Ectodermal cell (in vitro differentiated cells): ENCODE data around the gene COX10.
"Not testable (repeated sequence)": the region's sequence is repeated elsewhere in the genome, so short reads cannot be mapped to it uniquely, and the experiment has no call there.

ENCODE experiments used
- H3K27ac ChIP-seq: 2 replicates; pipeline ENCODE4 v1.7.0; 2013; ENCODE audit warnings: mild to moderate bottlenecking, low read depth, low read length; ENCODE audit not compliant: insufficient read depth, poor library complexity, severe bottlenecking
- H3K27me3 ChIP-seq: 2 replicates; pipeline ENCODE4 v1.7.0; 2013; ENCODE audit warnings: mild to moderate bottlenecking, low read length; ENCODE audit not compliant: insufficient read depth, control insufficient read depth, poor library complexity, severe bottlenecking
- H3K36me3 ChIP-seq: one replicate; pipeline ENCODE4 v1.7.0; 2013; ENCODE audit warnings: low read length; ENCODE audit not compliant: control insufficient read depth, insufficient read depth
- H3K4me1 ChIP-seq: one replicate; pipeline ENCODE4 v1.7.0; 2013; ENCODE audit warnings: low read length; ENCODE audit not compliant: control insufficient read depth, insufficient read depth
- H3K4me3 ChIP-seq: 2 replicates; pipeline ENCODE4 v1.7.0; 2013; ENCODE audit warnings: low read depth, low read length, control low read depth; ENCODE audit not compliant: insufficient read depth
- H3K9me3 ChIP-seq: 2 replicates; pipeline ENCODE4 v1.7.0; 2013; ENCODE audit warnings: mild to moderate bottlenecking, low read length, moderate library complexity; ENCODE audit not compliant: control insufficient read depth
- WGBS, 2 experiments: methylation state at CpG; one replicate each; pipeline ENCODE4 v1.1.7; 2013; ENCODE audit warnings: missing lambda C conversion rate in 2 of 2; 5-methylcytosine and 5-hydroxymethylcytosine counted together

COX10 gene

GRCh38 chr17:14165616-14166015 is 96.3 kb downstream of the COX10 start:
- 97 to 100% methylated on average over 1 of the region's 1 CpG for WGBS, 2 experiments
- Histone ChIP-seq H3K4me1 (no peaks in the 10 kb centered on the region), H3K27me3 (no peaks in the 10 kb centered on the region), H3K36me3 (no peaks in the 10 kb centered on the region), H3K27ac (no peak overlapping the region), H3K4me3 (no peak overlapping the region), H3K9me3 (peaks cover 6% of the 10 kb centered on the region)

GRCh38 chr17:14167831-14168230 is 98.5 kb downstream of the COX10 start:
- not testable (repeated sequence) for H3K4me3 ChIP-seq, H3K36me3 ChIP-seq, H3K4me1 ChIP-seq, H3K27ac ChIP-seq, H3K27me3 ChIP-seq, H3K9me3 ChIP-seq
- 88 to 96% methylated on average over 1 of the region's 1 CpG for WGBS, 2 experiments

DNA sequence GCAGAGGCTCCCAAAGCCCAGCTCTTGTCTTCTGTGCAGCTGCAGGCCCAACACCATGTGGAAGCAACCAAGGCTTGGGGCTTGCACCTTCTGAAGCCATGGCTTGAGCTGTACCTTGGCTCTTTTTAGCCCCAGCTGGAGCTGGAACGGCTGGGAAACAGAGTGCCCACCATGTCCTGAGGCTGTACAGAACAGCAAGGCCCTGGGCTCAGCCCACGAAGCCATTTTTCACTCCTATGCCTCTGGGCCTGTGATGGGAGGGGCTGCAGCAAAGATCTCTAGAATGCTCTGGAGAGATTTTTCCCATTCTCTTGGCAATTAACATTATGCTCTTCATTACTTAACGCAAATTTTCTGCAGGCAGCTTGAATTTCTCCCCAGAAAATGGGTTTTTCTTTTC is 99.3 kb downstream of the COX10 start:
- WGBS, 2 experiments: 93 to 97% methylated on average over 3 of the region's 3 CpGs
- Histone ChIP-seq H3K9me3 (peaks cover 6% of the 10 kb centered on the region), H3K27me3 (no peaks in the 10 kb centered on the region), H3K4me3 (no peak overlapping the region), H3K27ac (no peak overlapping the region), H3K4me1 (no peaks in the 10 kb centered on the region), H3K36me3 (no peaks in the 10 kb centered on the region)

GRCh38 chr17:14169287-14169686 is 100.0 kb downstream of the COX10 start:
- Histone ChIP-seq H3K4me1 (no peaks in the 10 kb centered on the region), H3K27me3 (no peaks in the 10 kb centered on the region), H3K36me3 (no peaks in the 10 kb centered on the region), H3K4me3 (no peak overlapping the region), H3K9me3 (peaks cover 6% of the 10 kb centered on the region), H3K27ac (no peak overlapping the region)
- WGBS, 2 experiments: 91 to 96% methylated on average over 2 of the region's 2 CpGs

DNA sequence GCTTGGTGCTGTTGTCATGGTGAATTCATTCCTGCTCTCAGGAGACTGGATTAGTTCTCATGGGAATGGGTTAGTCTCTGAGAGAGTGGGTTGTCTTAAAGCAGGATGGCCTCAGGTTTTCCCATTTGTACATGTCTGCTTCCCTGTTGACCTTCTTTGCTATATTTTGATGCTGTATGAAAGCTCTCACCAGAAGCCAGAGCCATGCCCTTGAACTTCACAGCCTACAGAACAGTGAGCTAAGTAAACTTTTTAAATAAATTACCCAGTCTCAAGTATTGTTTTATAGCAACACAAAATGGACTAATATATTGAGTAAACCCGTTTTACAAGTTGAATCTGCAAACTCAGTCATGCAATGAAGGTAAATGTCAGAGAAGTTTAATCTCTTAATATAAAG is 100.6 kb downstream of the COX10 start:
- H3K4me1 ChIP-seq: no peaks in the 10 kb centered on the region
- H3K27me3 ChIP-seq: no peaks in the 10 kb centered on the region
- 100% methylated on average over 1 of the region's 1 CpG; no CpG with 5 or more reads in 1 of the 2 experiments for WGBS, 2 experiments
- no peak overlapping the region for H3K27ac ChIP-seq
- no peak overlapping the region for H3K4me3 ChIP-seq
- no peaks in the 10 kb centered on the region for H3K36me3 ChIP-seq
- peaks cover 6% of the 10 kb centered on the region for H3K9me3 ChIP-seq

GRCh38 chr17:14176989-14177388 is 107.7 kb downstream of the COX10 start:
- H3K4me1 ChIP-seq, H3K4me3 ChIP-seq, H3K36me3 ChIP-seq, H3K27ac ChIP-seq, H3K27me3 ChIP-seq, H3K9me3 ChIP-seq: not testable (repeated sequence)
- 63 to 71% methylated on average over 3 of the region's 3 CpGs for WGBS, 2 experiments

DNA sequence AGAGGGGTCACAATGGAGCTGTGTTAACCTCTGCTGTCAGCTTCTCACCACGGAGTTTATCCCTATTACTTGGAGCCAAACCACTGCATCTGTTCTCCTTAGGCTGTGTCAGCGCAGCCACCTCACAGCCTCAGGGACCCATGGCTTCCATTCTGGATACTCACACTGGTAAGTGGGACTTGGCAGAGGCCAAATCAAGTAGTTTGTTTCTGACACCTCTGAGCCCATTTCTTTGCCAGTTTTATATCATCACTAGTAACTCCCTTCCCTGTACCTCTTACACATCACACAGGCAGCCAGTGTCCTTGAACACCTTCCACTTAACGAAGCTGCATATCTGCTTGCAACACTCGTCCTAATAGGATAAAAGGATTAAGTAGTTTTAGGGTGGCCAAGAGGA is 108.5 kb downstream of the COX10 start:
- not testable (repeated sequence) for H3K9me3 ChIP-seq, H3K36me3 ChIP-seq, H3K4me1 ChIP-seq, H3K4me3 ChIP-seq, H3K27ac ChIP-seq, H3K27me3 ChIP-seq
- WGBS, 2 experiments: no CpG with 5 or more reads among the region's 4 CpGs

- not testable (repeated sequence) for H3K36me3 ChIP-seq, H3K4me1 ChIP-seq, H3K4me3 ChIP-seq, H3K27ac ChIP-seq, H3K9me3 ChIP-seq, H3K27me3 ChIP-seq
- WGBS, 2 experiments: no CpG with 5 or more reads among the region's 1 CpG
Observed at GRCh38 chr17:14179951-14180350, 110.6 kb downstream of the COX10 start.

DNA sequence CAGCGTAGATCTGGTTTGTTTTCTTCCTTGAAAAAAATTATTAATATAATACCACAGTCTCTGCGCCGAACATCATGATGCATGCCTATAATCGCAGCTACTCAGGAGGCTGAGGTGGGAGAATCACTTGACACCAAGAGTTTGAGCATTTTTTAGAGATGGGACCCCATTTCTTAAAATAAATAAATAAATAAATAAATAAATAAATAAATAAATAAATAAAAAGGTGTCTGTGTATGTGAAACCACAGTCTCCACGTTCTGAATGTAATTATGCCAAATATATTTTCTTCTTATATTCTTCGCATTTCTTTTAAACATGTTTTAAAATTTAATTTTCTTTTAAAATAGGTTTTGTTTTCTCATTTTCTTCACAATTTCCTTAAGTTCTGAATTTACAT is 112.8 kb downstream of the COX10 start:
- not testable (repeated sequence) for H3K27me3 ChIP-seq, H3K4me3 ChIP-seq, H3K4me1 ChIP-seq, H3K36me3 ChIP-seq, H3K27ac ChIP-seq, H3K9me3 ChIP-seq
- 100% methylated on average over 1 of the region's 6 CpGs; no CpG with 5 or more reads in 1 of the 2 experiments for WGBS, 2 experiments

- H3K36me3 ChIP-seq, H3K27ac ChIP-seq, H3K4me3 ChIP-seq, H3K27me3 ChIP-seq, H3K9me3 ChIP-seq, H3K4me1 ChIP-seq: not testable (repeated sequence)
- WGBS, 2 experiments: no CpG with 5 or more reads among the region's 5 CpGs
Observed at GRCh38 chr17:14184536-14184935, 115.2 kb downstream of the COX10 start.

DNA sequence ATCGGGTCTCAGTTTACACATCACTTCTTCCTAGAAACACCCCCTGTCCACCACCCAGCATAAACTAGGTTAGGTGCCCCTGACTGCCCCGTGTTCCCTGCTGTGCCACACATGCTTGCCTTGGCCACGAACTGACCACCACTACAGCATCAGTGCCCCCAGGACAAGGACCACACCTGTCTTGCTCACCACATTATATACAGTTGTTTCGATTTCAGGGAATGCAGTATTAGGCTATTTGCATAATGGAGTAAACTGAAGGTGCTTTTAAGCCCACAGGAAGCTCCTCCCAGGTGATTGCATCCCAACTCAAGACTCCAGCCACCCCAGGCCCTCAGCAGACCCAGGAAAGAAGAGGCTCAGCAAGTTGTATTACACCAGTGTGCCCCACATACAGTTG is 117.1 kb downstream of the COX10 start:
- not testable (repeated sequence) for H3K27me3 ChIP-seq, H3K9me3 ChIP-seq, H3K36me3 ChIP-seq, H3K4me3 ChIP-seq, H3K4me1 ChIP-seq, H3K27ac ChIP-seq
- WGBS, 2 experiments: 100% methylated on average over 1 of the region's 4 CpGs; no CpG with 5 or more reads in 1 of the 2 experiments
